ENCODE measurements around the gene DMRT3.

DNA sequence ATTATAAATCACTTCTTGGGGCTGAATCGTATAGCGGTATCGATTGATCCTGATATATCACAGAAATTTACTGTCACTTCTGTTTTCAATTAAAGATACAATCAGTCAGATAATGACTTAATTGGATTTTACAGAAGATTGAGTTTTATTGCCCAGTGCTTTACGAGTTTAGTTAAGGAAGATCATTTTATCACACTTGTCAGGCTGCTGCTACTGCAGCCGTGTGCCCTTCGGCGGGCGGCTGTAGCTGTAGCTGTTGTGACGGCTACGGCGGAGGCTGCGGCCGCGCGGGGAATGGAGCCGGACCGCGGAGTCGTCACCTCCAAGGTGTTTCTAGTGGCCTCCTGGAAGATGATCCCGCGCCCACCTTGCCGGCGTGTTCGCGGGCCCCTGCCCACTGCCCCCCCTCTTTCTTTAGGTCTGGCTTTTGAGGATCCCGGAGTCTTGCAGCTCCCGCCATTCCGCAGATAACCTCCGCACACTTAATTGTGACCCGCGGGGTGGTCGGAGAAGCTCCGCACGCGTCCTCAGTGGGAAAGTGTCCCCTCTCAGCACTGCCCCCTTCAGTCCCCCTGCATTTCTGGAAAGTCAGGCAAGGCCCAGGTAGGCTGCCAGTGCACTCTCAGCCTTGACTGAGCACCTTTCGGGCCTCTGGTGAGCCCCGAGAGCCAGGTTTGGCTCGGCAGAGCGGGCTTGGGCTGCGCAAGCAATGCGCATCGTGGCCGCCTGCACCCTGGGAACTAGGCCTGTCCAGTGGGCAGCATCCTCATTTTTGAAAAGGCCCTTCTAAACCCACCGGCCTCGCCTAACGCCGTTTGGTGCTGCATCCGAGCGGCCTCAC lies 6.9 kb upstream of the DMRT3 start:
- TF ChIP-seq, protein P1, sequence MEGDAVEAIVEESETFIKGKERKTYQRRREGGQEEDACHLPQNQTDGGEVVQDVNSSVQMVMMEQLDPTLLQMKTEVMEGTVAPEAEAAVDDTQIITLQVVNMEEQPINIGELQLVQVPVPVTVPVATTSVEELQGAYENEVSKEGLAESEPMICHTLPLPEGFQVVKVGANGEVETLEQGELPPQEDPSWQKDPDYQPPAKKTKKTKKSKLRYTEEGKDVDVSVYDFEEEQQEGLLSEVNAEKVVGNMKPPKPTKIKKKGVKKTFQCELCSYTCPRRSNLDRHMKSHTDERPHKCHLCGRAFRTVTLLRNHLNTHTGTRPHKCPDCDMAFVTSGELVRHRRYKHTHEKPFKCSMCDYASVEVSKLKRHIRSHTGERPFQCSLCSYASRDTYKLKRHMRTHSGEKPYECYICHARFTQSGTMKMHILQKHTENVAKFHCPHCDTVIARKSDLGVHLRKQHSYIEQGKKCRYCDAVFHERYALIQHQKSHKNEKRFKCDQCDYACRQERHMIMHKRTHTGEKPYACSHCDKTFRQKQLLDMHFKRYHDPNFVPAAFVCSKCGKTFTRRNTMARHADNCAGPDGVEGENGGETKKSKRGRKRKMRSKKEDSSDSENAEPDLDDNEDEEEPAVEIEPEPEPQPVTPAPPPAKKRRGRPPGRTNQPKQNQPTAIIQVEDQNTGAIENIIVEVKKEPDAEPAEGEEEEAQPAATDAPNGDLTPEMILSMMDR (IDR thresholded peaks at IDR 0.05) = no peak
- no peak for TF ChIP-seq POLR2A (IDR thresholded peaks at IDR 0.05)
